HG02885 (cell line): ENCODE results near the gene COA6.
A peak's percentile ranks its signal among the peaks of the same experiment; 100 is the strongest.
"Not testable (repeated sequence)": the region's sequence is repeated elsewhere in the genome, so short reads cannot be mapped to it uniquely, and the experiment has no call there.

Source experiments
- ATAC-seq: cut with Tn5 transposase; IDR thresholded peaks from one replicate; pipeline ENCODE4 v1.9.1; 2021; ENCODE audit warnings: mild to moderate bottlenecking; ENCODE audit not compliant: unreplicated experiment, poor library complexity

COA6 gene, protein sequence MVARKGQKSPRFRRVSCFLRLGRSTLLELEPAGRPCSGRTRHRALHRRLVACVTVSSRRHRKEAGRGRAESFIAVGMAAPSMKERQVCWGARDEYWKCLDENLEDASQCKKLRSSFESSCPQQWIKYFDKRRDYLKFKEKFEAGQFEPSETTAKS

DNA sequence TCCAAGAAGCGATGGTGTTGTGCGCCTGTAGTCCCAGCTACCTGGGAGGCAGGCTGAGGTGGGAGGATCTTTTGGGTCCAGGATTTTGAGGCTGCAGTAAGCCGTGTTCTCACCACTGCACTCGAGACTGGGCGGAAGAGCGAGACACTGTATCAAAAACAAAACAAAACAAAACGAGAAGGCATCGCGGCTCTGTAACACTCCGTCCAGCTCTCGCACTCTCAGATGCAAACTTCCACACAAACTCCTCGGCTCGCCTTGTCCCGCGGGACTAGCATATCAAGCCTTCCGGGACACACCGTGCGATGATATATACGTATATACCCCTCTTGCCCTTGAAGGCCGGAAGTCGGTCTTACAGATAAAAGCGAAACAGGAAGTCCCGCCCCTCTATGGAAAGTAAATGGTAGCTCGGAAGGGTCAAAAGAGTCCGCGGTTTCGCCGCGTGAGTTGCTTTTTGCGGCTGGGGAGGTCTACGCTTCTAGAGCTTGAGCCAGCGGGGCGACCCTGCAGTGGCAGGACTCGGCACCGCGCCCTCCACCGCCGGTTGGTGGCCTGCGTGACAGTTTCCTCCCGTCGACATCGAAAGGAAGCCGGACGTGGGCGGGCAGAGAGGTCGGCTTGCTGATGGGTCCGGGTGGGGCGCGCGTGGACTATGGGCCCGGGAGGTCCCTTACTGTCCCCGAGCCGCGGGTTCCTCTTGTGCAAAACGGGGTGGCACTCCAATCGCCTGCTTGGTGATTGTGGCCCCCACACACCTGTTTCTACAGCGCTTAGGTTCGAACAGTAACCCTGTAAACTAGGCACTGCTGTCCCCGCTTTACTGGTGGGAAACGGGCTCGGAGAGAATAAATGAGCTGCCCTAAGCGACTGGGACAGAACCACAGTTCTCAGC is at the start of gene COA6:
TSS of gene COA6 (plus strand) at position 393 of the 895 bp plus-strand sequence. CDS start at position 404, 11 bp downstream.
- peak; percentile 92 for ATAC-seq

DNA sequence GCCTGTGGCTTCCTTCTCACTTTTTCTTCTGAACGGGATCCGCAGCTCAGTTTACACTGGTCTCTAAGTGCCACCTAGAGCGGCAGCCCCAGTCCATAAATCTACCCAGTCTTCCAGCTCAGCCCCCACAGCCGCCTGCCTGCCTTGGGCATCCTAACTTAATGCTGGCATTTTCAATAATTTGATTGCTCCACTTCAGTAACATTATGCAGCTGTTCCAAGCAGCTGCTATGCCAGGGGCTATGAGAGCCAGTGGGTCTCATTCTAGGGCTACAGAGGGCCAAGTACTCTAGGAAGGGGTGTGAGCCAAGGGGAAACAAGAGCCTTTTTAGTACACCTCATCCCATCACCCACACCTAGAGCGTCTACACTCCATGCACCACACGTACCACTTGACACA is 48.4 kb upstream of the COA6 start:
- ATAC-seq = no peak

DNA sequence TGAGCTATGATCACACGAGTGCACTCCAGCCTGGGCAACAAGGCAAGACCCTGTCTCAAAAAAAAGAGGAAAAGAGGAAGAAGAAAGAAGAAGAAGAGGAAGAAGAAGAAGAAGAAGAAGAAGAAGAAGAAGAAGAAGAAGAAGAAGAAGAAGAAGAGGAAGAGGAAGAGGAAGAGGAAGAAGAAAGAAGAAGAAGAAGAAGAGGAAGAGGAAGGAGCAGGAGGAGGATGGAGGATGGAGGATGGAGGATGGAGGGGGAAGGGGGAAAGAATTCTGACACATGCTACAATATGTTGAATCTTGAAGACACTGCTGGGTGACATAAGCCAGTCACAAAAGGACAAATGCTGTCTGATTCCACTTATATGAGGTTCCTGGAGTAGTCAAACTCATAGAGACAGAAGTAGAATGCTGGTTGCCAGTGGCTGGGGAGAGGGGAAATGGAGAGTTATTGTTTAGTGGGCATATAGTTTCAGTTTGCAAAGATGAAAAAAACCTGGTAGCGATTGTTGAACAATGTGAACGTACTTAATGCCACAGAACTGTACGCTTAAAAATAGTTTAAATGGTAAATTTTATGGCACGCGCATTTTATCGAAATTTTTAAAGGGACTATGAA is 47.3 kb upstream of the COA6 start:
- peak; percentile 51 for ATAC-seq

DNA sequence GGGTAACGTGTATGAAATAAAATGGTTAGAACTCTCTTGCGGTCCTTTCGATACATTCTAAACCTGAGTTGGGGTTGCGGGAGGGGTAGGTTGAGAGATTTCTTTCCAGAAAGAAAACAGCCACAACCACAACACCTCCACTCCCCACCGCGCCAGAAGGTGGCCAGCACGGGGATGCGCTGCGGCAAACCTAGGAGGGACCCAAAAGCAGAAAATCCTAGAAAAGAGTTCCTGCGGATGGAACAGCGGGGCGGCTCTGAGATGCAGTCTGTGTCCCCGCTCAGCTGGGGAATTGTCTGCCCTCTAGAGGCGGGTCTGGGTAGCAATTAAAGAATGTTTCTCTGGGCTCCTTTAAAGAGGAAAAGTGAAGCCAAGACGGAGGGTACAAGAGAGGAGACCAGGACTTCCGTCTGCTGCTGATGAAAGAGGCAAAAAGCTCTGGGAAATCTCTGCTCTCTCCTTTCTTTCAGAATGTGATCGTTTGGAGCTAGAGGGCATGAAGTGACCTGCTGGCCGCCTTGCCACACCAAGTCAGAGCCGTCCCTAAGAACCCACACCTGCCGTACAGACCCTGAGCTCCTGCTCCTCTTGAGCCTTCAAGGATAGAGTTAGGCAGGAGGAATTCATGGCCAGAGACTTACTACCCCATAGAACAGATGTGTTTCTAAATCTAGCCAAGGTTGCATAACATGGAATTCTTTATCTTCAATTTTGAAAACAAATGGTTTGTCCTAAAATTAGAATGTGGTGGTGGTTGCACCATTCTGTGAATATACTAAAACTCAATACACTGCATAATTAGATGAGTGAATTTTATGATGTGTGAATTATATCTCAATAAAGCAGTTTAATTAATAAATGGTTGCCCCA is 46.5 kb upstream of the COA6 start:
- ATAC-seq = peak; percentile 81

DNA sequence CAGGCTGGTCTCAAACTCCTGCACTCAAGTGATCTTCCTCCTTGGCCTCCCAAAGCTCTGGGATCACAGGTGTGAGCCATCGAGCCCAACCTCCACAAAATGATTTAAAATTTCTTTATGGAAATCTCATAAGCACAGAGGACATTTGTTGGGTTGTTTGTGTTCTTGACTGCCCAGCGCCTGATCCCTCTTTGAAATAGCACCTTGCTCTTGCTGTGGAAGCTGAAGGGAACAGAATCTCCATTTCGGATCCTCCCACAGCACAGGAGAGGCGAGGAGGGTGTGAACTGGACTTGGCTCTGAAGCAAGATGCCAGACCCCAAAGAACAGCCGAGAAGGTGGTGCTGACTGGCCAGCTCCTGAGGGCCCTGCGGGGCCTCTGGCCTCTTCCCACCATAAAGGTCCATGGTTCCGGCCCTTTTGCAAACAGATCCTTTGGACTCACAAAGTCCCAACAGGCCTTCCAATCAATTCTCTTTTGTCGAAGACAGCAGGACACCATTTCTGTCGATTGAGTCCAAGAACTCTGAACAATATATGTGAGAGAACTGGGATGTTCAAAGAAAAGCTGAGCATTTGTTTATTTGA is 45.6 kb upstream of the COA6 start:
- no peak for ATAC-seq

DNA sequence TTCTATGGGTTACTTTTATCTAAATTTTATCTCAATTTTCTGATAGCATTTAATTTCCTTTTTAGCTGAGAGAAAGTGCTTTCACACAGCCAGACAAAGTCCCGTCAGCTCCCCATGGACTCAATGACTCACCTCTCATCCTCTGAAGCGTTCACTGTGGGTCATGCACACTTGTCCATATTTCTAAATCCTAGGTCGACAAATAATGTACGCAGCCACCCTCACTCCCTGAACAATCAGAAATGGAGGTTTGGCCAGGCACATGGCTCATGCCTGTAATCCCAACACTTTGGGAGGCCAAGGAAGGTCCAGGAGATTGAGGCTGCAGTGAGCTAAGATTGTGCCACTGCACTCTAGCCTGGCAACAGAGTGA is 42.4 kb upstream of the COA6 start:
- ATAC-seq = no peak

DNA sequence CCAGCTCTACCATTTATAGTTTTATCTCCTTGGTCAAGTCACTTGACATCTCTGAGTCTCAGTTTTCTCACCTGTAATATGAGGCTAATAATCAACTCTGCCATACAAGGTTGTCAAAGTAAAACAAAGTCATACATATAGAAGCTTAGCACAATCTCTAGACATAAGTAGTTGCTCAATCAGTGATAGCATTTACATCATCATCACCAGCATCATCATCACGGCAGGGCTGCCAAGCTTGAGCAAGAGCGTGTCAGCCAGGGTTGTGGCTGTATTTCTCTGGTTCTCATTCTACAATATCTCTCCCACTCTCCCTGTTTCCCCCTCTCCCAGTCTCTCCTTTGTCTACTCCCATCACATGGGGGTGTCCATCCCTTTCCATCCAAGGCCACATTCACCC is 41.7 kb upstream of the COA6 start:
- no peak for ATAC-seq

DNA sequence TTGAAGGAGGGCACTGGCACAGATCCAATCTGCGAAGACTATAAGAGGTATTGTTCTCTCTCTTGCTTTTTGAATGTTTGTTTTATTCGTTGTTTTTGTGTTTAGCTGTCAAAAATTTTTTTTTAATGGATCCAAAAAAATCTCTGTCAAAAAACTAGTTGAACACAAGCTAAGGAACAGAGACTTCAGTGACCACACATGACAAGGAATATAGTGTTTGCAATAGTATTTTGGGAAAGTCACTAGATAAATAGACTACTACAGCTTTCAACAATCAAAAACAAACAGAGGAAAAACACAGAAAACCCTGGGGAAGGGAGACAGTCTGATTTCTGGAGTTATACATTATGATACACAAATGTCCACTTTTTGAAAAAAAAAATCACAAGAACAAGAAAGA is 36.9 kb upstream of the COA6 start:
- no peak for ATAC-seq

DNA sequence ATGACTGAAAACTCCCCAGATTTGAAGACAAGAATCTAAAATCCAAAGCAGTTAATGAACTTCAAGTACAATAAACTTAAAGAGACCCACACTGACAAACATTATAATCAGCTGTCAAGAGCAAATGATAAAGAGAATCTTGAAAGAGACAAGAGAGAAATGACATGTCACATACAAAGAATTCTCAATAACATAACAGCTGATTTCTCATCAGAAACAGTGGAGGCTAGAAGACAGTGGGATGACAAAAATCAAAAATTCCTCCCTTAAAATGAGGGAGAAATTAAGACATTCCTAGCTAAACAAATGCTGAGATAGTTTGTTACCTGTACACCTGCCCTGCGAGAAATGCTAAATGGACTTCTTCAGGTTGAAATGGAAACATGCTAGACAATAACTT is 36.0 kb upstream of the COA6 start:
- no peak for ATAC-seq

DNA sequence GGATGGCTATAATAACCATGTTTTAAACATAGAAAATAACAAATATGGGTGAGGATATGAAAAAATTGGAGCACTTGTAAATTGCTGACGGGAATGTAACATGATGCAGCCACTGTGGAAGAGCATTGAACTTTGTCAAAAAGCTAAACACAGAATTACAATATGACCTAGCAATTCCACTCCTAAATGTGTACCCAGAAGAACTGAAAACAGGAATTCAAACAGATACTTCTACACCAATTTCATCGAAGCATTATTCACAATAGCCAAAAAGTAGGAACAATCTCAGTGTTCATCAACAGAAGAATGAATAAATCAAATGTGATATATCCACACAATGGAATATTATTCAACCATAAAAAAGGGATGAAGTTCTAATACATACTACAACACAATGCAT is 32.7 kb upstream of the COA6 start:
- ATAC-seq = no peak

DNA sequence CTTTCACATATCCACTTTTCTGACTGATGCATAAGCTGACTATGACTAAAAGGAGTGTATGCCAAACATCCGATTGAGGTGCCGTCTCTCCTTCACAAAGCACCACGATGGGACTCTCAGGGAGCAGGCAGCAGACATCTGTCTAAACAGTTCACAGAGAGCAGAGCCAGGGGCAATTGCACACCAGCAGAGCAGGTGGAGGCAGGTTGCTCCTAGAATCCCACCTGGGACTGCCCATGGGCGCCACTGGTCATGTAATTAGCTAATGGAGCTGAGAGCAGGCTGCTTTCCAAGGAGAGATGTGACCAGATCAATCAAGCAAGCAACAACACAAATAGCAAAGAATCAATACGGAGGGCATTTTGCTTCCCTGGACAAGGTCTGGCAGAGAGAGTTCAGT is 30.5 kb upstream of the COA6 start:
- ATAC-seq = no peak

DNA sequence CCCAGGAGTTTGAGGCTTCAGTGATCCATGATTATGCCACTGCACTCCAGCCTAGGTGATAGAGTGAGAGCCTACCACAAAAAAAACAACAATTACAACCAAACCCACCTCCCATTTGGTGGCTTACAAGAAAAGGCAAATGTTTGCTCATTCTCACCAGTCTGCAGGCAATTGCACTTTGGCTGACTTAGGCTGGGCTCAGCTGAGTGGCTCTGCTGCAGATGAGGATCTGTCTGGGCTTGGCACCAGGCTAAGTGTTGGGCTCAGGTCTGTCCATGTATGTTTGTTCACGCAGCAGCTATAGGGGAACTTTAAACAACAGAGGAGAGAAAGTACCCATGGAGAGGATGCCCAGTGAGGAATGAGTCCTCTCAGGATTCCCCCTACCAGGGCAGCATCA is 28.0 kb upstream of the COA6 start:
- no peak for ATAC-seq

DNA sequence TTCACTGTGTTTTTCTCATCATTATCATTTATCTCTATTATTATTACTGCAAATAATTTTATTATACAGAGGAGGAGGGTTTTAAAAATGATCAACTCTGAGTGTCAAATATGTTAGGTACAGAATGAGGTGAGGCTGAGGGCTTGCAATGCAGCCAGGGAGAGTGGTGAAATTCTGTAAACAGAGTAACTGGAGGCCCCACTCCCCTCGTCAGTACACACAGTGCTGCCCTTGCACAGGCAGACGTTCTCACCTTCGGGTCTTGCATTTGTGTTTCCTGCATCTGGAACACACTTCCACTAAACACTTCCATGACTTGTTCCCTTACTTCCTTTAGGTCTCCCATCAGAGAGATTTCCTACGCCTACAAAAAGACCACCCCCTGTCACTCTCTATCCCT is 24.3 kb upstream of the COA6 start:
- no peak for ATAC-seq

DNA sequence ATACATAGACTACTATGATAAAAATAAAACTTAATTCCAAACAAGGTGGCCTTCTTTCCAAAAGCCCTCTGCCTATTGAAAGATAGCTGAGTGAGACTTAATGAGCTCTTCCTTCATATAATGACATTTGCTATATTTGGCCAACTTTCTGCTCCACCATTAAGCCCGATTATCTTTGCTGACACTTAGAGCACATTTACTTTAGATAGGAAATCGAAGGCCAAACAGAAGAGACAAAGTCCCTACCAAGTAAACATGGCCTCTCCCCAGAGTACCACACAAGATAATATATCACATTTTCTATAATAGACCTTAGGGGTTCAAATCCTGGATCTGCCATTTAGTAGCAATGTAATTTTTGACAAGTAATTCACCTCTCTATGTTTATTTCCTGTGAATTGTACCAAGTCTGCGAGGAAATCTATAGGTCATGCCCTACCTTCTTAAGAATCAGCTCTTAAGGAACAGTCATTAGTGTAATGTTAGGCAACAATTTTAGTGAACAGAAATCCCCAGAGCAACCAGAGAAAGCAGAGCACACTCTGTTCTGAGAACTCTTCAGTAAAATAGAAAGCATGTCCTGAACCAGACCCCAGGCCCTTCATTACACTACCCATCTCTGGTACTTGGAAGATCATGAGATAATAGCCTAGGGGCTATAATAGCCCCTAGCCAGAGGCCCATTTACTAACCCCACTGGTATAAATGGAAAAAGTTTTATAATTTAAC is 17.3 kb upstream of the COA6 start:
- no peak for ATAC-seq

DNA sequence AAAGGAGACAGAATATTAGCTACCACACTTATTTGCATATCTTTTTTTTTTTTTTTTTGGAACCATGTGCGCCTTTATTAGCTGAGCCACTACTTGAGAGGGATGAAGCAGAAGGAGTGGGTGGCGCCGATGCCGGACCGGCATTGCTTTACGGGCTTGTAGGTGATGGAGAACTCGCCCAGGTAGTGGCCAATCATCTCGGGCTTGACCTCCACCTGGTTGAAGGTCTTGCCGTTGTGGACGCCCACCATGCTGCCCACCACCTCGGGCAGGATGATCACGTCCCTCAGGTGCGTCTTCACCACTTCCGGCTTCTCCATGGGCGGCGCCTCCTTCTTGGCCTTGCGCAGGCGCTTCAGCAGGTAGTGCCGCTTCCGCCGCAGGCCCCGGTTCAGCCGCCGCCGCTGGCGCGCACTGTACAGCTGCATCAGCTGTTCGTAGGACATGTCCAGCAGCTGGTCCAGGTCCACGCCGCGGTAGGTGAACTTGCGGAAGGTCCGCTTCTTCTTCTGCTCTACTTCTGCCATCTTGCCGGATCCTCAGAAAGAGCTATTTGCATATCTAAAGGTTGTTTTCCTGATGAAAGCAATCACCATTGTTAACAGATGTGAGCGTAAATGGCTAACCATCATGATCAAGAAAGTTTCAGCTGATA is 16.5 kb upstream of the COA6 start:
- not testable (repeated sequence) for ATAC-seq

DNA sequence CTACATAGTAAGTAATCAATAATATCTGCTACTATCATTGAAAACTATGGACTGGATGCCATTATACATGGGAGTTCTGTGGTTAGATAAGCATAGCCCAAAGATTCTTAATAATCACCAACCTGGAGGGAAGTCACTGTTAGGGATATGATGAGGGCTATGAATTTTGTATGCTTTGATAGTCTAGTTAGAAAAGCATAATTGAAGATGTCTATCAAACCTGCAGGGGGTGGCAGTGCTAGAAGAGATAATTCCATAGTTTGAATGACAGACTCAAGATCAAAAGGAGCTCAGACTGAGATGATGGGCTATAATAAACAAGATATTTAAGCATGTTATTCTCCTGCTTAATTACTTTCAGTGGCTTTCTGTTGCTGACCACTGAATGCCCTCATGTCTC is 15.4 kb upstream of the COA6 start:
- no peak for ATAC-seq

DNA sequence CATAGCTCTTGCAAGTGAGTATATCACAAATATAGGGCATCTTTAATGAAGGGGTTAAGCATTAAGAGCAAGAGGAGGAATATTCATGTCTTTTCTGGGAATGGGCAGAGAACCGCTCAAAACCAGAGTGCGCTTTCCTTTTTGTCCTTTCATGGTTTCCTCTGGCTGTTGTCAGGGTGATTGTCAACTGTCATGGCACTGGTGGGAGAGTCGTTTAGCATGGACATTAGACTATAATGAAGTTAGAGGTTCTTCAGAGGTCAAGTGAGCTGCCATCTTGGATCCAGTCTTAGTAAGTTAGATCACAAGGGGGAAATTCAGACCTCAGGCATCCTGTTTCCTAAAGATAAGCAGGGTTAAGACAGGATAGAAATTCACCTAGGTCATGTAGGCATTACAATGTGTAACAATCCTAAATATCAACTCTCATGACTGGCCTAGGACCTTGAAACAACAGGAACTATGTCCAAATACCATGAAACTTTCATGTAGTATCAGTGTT is 12.1 kb upstream of the COA6 start:
- no peak for ATAC-seq

DNA sequence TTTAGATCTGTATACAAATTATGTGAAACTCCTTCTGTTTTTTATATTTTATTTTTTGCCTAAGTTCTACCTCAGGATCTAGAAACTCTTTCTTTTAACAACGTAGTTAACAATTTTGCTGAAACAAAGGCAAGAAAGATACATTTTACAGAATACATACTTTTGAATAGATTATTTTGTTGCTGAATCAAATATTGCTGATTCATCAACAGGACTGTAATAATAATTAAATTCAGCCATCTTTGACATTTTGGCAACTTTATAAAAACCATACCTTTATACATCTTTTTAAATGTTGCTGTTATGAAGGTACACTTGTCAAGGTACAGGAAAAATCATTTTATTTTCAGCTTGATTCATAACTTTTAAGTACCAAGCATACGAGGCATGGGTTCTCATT is 10.7 kb upstream of the COA6 start:
- ATAC-seq = no peak
